Neural cell (in vitro differentiated cells): ENCODE results near the gene ANKRD37. TPM values are rescaled to one million over a fixed set of nuclear protein-coding genes. Genes with fewer than 3 reads are reported as not detected.

Source experiments
- H2AFZ ChIP-seq: fragments of 200-600, 300-800 bp; sonication (generic), shearing (Covaris generic); 2 replicates; pipeline ENCODE4 v1.6.0; 2014; ENCODE audit warnings: low read depth, mild to moderate bottlenecking, antibody characterized with exemption, low read length, moderate library complexity
- H3F3A ChIP-seq: fragments of 200-600 bp; shearing (Covaris generic); 2 replicates; pipeline ENCODE4 v1.6.1; 2016; ENCODE audit warnings: mild to moderate bottlenecking, moderate library complexity, mixed read lengths, antibody characterized with exemption, low read length; ENCODE audit not compliant: insufficient read depth, poor library complexity, severe bottlenecking
- H3K27ac ChIP-seq: fragments of 200-600, 300-800 bp; sonication (generic), shearing (Covaris generic); 2 replicates; pipeline ENCODE4 v1.5.1; 2014; ENCODE audit warnings: mild to moderate bottlenecking, low read length, moderate library complexity
- H3K27me3 ChIP-seq: fragments of 300-800, 200-600 bp; sonication (generic), shearing (Covaris generic); 2 replicates; pipeline ENCODE4 v1.6.0; 2014; ENCODE audit warnings: mild to moderate bottlenecking, low read depth, low read length, moderate library complexity; ENCODE audit not compliant: insufficient read depth
- H3K36me3 ChIP-seq: fragments of 300-800, 200-600 bp; sonication (generic), shearing (Covaris generic); 2 replicates; pipeline ENCODE4 v1.5.1; 2014; ENCODE audit warnings: mild to moderate bottlenecking, antibody characterized with exemption, low read length, moderate library complexity; ENCODE audit not compliant: insufficient read depth
- H3K4me2 ChIP-seq: fragments of 300-800, 200-600 bp; sonication (generic), shearing (Covaris generic); 2 replicates; pipeline ENCODE4 v1.6.0; 2014; ENCODE audit warnings: mild to moderate bottlenecking, low read length
- H3K4me3 ChIP-seq: fragments of 300-800, 200-600 bp; sonication (generic), shearing (Covaris generic); 2 replicates; pipeline ENCODE4 v1.5.1; 2014; ENCODE audit warnings: mild to moderate bottlenecking, low read length, moderate library complexity
- H3K79me2 ChIP-seq: fragments of 200-600 bp; shearing (Covaris generic); replicated peaks from 2 replicates; pipeline ENCODE4 v1.6.0; 2014; ENCODE audit warnings: mild to moderate bottlenecking, low read length, moderate library complexity; ENCODE audit not compliant: insufficient read depth
- H3K9ac ChIP-seq: fragments of 300-800, 200-600 bp; sonication (generic), shearing (Covaris generic); 2 replicates; pipeline ENCODE4 v1.6.1; 2016; ENCODE audit warnings: mild to moderate bottlenecking, low read length, mixed read lengths
- H3K9me2 ChIP-seq: fragments of 200-600 bp; shearing (Covaris generic); 2 replicates; pipeline ENCODE4 v1.6.1; 2016; ENCODE audit warnings: mild to moderate bottlenecking, low read length, mixed read lengths; ENCODE audit not compliant: insufficient read depth
- H3K9me3 ChIP-seq: fragments of 200-600, 300-800 bp; sonication (generic), shearing (Covaris generic); 2 replicates; pipeline ENCODE4 v1.6.1; 2016; ENCODE audit warnings: mild to moderate bottlenecking, mixed run types, low read length, moderate library complexity, mixed read lengths
- H4K20me1 ChIP-seq: fragments of 200-600 bp; shearing (Covaris generic); 2 replicates; pipeline ENCODE4 v1.6.1; 2016; ENCODE audit warnings: mild to moderate bottlenecking, mixed run types; ENCODE audit not compliant: insufficient read depth
- CTCF ChIP-seq: fragments of 450-650 bp; IDR thresholded peaks from 2 replicates; pipeline ENCODE4 v1.5.1; 2014; ENCODE audit warnings: antibody characterized with exemption, mild to moderate bottlenecking, moderate library complexity; ENCODE audit not compliant: poor library complexity, severe bottlenecking
- EP300 ChIP-seq: fragments of 450-650 bp; conservative IDR thresholded peaks from 2 replicates; pipeline ENCODE4 v1.6.1; 2014; ENCODE audit warnings: antibody characterized with exemption, mild to moderate bottlenecking, moderate library complexity; ENCODE audit not compliant: poor library complexity, severe bottlenecking
- EZH2 ChIP-seq: fragments of 200-600, 300-800 bp; shearing (Covaris generic), sonication (generic); IDR thresholded peaks from 2 replicates; pipeline ENCODE4 v1.6.1; 2014; ENCODE audit warnings: antibody characterized with exemption, low read length, borderline replicate concordance, mild to moderate bottlenecking; ENCODE audit not compliant: insufficient read depth, poor library complexity, severe bottlenecking
- MXI1 ChIP-seq: fragments of 450-650 bp; conservative IDR thresholded peaks from 2 replicates; pipeline ENCODE4 v1.6.1; 2014; ENCODE audit warnings: antibody characterized with exemption, mild to moderate bottlenecking; ENCODE audit not compliant: poor library complexity, severe bottlenecking
- POLR2AphosphoS5 ChIP-seq: IDR thresholded peaks from 2 replicates; pipeline ENCODE4 v1.6.1; 2012
- RAD21 ChIP-seq: fragments of 450-650 bp; conservative IDR thresholded peaks from 2 replicates; pipeline ENCODE4 v1.6.1; 2014; ENCODE audit warnings: antibody characterized with exemption, mild to moderate bottlenecking, moderate library complexity
- SMC3 ChIP-seq: fragments of 450-650 bp; conservative IDR thresholded peaks from 2 replicates; pipeline ENCODE4 v1.6.1; 2014; ENCODE audit warnings: antibody characterized with exemption, mild to moderate bottlenecking, moderate library complexity; ENCODE audit not compliant: poor library complexity
- TAF1 ChIP-seq: IDR thresholded peaks from 2 replicates; pipeline ENCODE4 v1.6.1; 2012; ENCODE audit warnings: low read depth
- polyA minus RNA-seq: library from RNA; depleted of rRNA, polyadenylated mRNA; stranded (reverse); fragments of >200 nt; gene quantifications from 2 replicates; pipeline ENCODE4 v1.2.3, GENCODE V29; 2014
- polyA plus RNA-seq: library from polyadenylated mRNA; depleted of rRNA; stranded (reverse); fragments of >200 nt; gene quantifications from 2 replicates; pipeline ENCODE4 v1.2.3, GENCODE V29; 2014
- TF ChIP-seq, protein P1 (sequence below): IDR thresholded peaks from 2 replicates; pipeline ENCODE4 v1.6.1; 2012; ENCODE audit warnings: borderline replicate concordance

ANKRD37 gene
- polyA plus RNA-seq: 1.8 and 2.6 TPM in 2 replicates
- polyA minus RNA-seq: 0.97 and 2.8 TPM in 2 replicates

DNA sequence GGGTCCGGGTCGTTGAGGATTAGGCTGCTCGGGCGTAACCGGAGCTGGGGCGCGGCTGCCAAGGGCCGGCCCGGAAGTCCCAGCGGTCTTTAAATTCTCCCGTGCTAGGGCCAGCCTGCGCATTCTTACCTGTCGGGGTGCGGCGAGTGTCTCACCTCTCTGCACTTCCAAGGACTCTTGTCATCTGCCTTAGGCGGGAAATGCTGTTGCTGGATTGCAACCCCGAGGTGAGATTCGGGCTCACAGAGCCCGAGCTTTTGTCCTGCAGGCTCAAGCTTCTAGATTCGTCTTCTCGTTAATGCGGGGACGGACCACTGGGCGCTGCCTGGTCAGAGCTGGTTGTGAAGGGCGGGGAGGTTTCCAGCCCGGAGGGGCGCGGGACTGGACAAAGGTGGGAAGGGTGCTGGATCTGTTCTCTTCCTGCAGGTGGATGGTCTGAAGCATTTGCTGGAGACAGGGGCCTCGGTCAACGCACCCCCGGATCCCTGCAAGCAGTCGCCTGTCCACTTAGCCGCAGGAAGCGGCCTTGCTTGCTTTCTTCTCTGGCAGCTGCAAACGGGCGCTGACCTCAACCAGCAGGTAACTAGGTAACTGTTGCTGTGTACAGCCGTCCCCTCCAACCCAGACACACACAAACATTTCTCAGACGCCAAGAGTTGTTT, at the start of gene ANKRD37:
Gene ANKRD37, plus strand, starts transcription at position 118 of the 662 bp plus-strand sequence. Its CDS starts 83 bp downstream, at position 201.
- Histone ChIP-seq H3K27ac (no peak within 1 kb of the TSS), H3K27me3 (no peaks in the 10 kb centered on the region), H2AFZ (peak within 1 kb of the TSS; percentile 65), H3K9ac (peak within 1 kb of the TSS; percentile 62), H3K79me2 (no peaks in the 10 kb centered on the region), H3K4me2 (peak within 1 kb of the TSS; percentile 83), H3K9me2 (no peaks in the 10 kb centered on the region), H3K4me3 (peak within 1 kb of the TSS; percentile 89), H4K20me1 (no peaks in the 10 kb centered on the region), H3K36me3 (no peaks in the 10 kb centered on the region), H3F3A (no peaks in the 10 kb centered on the region), H3K9me3 (no peaks in the 10 kb centered on the region)
- TF ChIP-seq MXI1: no peak
- TF ChIP-seq SMC3: no peak
- no peak for TF ChIP-seq TAF1
- no peak for TF ChIP-seq CTCF
- TF ChIP-seq POLR2AphosphoS5: no peak
- TF ChIP-seq EZH2: no peak
- TF ChIP-seq EP300: no peak
- no peak for TF ChIP-seq RAD21

DNA sequence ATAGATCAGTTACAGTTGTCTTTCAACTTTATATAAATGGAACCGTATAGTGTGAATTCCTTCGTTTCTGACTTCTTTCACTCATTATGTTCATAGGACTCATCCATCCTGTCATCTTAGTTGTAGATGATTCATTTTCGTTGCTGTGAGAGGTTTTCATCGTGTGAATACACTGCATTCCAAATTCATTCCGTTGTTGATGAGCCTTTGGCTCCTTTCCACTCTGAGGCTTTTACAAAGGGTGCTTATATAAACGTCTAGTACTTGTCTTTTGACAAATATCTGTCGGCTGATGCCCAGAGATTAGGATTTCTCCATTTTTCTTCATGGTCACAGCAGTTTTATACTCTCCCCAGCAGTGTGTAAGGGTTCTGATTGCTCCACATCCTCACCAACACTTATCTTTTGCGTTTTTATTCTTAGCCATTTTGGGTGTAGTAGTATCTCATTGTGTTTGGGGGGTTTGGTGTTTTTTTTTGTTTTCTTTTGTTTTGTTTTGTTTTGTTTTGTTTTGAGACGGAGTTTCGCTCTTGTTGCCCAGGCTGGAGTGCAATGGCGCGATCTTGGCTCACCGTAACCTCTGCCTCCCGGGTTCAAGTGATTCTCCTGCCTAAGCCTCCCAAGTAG, 49.6 kb upstream of the ANKRD37 start:
- no peaks in the 10 kb centered on the region for H3F3A ChIP-seq
- no peak overlapping the region for H3K4me3 ChIP-seq
- H3K9me2 ChIP-seq: no peaks in the 10 kb centered on the region
- no peak overlapping the region for H3K9ac ChIP-seq
- H3K79me2 ChIP-seq: no peaks in the 10 kb centered on the region
- no peaks in the 10 kb centered on the region for H3K27me3 ChIP-seq
- H2AFZ ChIP-seq: no peak overlapping the region
- TF ChIP-seq RAD21 (no peak), SMC3 (no peak), CTCF (no peak), MXI1 (no peak), EZH2 (no peak), POLR2AphosphoS5 (no peak), EP300 (no peak), TAF1 (no peak)
- TF ChIP-seq, protein P1, sequence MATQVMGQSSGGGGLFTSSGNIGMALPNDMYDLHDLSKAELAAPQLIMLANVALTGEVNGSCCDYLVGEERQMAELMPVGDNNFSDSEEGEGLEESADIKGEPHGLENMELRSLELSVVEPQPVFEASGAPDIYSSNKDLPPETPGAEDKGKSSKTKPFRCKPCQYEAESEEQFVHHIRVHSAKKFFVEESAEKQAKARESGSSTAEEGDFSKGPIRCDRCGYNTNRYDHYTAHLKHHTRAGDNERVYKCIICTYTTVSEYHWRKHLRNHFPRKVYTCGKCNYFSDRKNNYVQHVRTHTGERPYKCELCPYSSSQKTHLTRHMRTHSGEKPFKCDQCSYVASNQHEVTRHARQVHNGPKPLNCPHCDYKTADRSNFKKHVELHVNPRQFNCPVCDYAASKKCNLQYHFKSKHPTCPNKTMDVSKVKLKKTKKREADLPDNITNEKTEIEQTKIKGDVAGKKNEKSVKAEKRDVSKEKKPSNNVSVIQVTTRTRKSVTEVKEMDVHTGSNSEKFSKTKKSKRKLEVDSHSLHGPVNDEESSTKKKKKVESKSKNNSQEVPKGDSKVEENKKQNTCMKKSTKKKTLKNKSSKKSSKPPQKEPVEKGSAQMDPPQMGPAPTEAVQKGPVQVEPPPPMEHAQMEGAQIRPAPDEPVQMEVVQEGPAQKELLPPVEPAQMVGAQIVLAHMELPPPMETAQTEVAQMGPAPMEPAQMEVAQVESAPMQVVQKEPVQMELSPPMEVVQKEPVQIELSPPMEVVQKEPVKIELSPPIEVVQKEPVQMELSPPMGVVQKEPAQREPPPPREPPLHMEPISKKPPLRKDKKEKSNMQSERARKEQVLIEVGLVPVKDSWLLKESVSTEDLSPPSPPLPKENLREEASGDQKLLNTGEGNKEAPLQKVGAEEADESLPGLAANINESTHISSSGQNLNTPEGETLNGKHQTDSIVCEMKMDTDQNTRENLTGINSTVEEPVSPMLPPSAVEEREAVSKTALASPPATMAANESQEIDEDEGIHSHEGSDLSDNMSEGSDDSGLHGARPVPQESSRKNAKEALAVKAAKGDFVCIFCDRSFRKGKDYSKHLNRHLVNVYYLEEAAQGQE: no peak
- no peaks in the 10 kb centered on the region for H3K36me3 ChIP-seq
- H3K27ac ChIP-seq: no peak overlapping the region
- H4K20me1 ChIP-seq: no peaks in the 10 kb centered on the region
- no peak overlapping the region for H3K4me2 ChIP-seq
- H3K9me3 ChIP-seq: no peaks in the 10 kb centered on the region
